GM18517 (cell line): ENCODE data around the gene CACNA1H.

ENCODE experiments used
- ATAC-seq: cut with Tn5 transposase; IDR thresholded peaks from one replicate; pipeline ENCODE4 v1.9.1; 2021; ENCODE audit warnings: mild to moderate bottlenecking, moderate library complexity; ENCODE audit not compliant: unreplicated experiment

CACNA1H gene

DNA sequence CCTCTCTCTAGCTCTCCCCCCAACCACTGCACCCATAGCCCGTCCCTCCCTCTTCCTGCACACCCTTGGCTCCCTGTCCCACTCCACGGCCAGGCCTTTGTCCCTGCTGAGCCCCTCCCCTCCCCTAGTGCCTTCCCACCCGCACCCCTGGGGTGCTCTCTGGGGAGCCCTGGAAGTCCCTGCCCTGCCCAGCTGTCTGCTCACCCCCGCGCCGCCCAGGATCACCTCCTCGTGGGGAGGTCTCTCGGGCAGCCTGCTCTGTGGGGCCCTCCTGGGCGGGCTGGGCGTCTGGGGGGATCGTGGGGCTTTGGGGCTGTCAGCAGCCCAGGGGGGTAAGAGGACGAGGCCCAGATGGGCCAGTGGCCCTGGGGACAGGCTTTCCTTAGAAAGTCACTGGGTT is 18.1 kb downstream of the CACNA1H start:
- no peak for ATAC-seq

GRCh38 chr16:1171854-1172428 is 19.0 kb downstream of the CACNA1H start:
- no peak for ATAC-seq

DNA sequence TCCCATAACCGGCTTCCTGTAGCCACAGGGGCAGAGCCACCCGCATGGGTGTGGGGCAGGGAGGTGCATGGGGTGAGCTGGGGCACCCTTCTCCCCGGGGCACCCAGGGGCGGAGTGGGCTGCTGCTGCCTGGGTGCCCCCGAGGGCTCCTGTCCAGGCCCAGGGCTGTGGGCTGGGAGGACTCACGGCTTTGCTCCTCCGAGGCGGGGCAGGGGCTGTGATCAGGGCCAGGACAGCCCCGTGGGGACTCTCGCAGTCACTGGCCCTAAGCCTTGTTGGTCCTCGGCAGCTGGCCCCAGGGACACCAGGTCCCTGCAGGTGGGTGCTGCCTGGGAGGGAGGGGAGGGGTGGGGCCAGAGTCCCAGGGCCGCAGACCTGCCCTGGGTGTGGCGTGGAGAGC is 19.7 kb downstream of the CACNA1H start:
- ATAC-seq, result no peak

DNA sequence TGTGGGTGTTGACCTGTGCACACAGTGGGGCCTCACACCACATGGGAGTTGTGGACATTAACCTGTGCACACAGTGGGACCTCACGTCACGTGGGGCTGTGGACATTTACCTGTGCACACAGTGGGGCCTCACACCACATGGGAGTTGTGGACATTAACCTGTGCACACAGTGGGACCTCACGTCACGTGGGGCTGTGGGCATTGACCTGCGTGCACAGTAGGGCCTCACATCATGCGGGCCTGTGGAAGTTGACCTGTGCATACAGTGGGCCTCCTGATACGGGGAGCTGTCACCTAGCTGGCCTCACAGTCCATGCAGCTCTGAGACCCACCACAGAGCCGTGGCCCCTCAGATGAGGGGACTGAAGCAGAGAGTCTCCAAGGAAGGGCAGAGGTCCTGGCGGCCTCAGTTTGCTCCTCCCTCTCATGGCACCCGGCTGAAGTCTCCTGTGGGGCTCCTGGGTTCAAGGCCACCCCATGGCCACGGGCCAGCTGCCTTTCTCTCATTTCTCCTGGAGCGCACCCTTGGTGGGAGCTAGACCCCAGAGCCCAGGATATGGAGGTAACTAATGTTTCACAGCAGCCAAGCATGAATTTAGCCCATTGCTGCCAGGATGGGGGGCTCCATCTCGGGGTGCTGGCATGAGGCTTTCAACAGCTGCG is 21.0 kb downstream of the CACNA1H start:
- ATAC-seq, result no peak

GRCh38 chr16:1174477-1175357 is 21.8 kb downstream of the CACNA1H start:
- no peak for ATAC-seq

GRCh38 chr16:1175566-1176279 is 22.8 kb downstream of the CACNA1H start:
- ATAC-seq, result no peak

- ATAC-seq, result no peak
These were observed 23.5 kb downstream of the CACNA1H start for GRCh38 chr16:1176280-1176897.

GRCh38 chr16:1177053-1177452 is 24.1 kb downstream of the CACNA1H start:
- ATAC-seq, result no peak

DNA sequence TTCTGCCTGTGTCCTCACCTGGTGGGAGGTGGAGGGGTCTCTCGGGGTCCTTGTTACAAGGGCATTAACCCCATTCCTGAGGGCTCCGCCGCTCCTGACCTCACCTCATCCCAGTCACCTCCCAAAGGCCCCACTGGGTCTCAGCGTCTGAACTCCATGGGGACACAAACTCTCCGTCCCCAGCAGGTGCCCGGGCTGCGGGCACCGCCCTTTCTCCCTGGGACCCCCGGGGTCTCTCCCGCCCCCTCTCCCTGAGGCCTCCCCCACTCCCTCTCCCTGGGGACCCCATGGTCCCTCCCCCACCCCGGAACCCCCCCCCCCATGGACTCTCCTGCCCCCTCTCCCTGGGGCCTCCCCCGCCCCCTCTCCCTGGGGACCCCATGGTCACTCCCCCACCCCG is 24.8 kb downstream of the CACNA1H start:
- ATAC-seq, result no peak

DNA sequence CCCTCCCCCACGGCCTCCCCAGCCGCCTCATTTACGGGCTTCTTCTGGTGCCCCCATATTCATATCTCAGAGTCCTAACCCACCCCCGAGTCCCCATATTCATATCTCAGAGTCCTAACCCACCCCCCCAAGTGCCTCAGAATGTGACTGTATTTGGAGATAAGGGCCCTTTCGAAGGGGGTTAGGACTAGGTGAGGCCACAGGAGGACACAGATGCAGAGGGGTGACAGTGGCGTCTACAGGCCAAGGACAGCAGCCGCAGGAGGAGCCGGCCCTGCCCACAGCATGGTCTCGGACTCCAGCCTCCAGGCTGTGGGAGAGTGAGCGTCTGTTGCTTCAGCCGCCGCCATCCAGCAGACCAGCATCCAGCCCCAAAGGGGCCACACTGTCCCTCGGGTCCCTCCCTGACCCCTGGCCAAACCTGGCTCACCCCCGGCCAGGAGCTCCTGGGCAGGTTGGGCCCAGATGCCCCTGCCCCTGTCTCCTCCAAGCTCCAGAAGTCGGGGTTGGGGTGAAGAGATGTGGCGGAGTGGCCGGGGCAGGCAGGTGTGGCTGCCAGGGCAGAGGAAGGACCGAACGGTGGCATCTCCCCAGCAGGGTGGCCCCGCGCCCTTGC is 25.5 kb downstream of the CACNA1H start:
- ATAC-seq, result no peak

DNA sequence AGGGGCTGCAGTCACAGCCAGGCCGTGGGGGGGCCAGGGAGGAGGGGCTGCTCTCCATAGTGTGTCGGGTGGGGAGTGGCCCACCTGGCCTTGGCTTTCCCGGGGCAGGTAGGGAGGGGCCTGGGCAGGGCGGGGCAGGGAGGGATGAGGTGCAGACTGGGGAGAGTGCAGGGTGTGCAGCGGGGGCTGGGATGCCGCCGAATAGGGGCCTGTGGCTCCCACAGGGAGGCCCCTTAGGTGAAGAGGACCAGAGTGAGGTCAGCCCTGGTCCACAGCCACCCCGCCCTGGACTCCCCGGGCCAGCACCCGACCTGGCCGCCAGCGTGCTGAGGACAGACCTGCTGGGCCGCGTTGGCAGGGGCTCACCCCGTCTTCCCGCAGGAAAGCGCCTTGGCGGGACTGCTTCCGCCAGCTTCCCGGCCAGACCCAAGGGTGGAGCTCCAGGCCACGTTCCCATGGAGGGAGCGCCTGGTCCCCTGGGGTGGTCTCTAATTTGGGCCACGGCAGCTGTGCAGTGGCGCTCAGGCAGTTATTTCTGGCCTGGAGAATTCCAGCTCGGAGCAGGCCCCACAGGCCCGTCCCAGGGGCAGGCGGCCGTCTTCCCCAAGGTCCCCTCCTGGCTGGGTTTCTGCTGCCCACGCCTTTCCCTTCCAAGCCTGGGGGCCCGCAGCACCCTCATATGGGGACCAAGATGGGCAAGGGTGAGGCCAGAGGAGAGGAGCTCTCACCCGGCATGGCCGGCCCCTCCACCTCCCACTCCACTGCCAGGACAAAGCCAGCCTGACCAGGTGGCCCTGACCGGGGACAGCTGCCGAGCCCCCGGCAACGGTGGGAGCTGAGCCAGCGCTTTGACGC is 27.9 kb downstream of the CACNA1H start:
- no peak for ATAC-seq

DNA sequence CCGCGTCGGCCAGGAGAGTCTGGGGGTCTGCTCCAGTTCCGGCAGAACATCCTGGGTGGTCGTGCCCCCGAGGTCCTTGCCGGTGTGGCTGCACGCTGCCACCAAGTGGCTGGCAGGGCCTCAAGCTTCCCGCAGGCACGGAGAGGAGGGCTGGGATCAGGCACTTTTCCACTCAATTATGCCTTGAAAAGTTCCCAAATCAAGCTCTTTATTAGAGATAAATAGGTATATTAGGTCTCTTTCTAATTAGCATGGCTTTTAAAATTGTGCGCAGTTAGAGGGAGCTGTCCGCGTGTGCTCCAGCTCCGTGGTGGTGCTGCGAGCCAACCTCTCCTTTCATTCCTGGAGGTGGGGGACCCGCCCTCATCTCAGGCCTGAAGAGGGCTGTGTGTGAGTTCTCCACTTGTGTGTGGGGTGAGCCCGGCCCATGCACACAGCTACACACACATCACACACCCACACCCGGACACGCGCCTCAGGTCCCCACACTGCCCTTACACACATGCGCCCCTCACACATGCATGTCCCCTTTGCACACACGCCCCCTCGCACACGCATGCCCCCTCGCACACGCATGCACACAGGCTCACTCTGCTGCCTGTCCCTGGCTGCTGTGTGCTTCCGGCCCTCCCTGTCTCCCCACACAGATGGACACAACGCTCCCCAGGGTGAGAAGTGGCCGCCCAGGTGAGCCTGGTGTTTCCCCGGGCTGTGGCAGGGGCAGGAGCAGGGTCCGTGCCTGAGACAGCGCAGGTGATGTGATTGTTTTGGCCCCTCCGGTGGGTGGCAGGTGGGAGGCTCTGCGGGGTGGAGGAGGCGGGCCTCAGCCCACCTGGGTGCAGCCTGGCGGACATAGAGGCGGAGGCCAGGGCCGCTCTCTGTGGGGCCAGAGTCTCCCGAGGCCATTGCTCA is 28.8 kb downstream of the CACNA1H start:
- ATAC-seq, result no peak

DNA sequence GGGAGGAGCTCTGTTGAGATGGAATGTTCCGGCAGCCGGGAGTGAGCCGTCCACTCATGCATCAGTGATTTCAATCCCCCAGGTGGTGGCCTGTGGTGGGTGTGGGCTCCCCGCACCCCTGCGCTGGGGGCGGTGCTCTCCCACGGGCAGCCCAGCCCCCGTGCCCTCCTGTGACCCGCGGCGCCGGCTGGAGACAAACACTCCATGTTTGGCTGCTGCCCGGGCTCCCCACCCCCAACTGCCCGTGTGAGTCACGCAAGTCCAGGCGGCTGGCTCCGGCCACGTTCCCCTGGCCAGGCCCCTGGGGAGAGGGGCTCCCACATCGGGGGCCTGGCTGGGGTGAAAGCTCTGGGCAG is 29.4 kb downstream of the CACNA1H start:
- ATAC-seq, result no peak

DNA sequence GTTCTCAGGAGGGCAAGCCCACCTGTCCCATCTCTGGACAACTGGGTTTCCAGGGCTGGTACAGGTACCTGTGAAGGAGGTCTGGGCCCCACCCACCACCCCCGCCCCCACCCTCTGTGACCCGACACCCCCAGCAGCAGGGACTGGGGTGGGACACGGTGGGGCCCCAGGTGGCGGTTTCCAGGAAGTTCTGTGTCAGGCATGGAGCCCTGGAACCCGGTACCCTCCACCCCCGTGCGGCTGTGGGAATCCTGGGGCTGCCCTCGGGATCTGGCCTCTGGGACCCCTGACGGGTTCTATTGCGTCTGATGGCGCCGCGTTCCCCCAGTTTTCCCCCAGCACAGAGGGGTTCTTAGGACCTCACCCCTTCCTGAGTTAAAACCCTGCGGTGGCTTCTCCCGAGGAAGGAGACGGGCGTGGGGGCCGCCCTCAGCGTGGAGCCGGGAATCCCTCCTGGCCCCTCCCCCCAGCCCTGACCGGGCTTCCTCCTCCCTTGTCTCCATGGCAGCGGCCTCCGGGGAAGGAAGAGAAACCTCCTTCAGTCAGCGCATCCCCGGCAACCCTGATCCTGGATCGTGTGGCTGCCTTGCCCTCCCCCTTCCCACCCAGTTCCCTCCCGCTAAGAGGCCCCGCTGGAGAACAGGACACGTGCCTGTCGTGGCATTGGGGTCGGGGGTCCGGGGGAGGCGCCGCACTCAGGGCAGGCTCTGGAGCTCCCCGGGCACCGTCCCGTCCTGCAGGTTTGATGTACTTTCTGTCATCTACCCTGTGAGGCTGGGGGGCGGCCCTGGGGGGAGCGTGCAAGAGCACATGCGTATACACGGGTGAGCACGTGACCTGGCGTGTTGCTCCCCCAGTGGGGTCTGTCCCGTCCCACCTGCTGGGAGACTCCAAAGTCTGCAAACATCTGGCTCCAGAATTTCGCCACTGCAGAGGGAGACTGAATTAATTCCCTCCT is 30.3 kb downstream of the CACNA1H start:
- no peak for ATAC-seq

DNA sequence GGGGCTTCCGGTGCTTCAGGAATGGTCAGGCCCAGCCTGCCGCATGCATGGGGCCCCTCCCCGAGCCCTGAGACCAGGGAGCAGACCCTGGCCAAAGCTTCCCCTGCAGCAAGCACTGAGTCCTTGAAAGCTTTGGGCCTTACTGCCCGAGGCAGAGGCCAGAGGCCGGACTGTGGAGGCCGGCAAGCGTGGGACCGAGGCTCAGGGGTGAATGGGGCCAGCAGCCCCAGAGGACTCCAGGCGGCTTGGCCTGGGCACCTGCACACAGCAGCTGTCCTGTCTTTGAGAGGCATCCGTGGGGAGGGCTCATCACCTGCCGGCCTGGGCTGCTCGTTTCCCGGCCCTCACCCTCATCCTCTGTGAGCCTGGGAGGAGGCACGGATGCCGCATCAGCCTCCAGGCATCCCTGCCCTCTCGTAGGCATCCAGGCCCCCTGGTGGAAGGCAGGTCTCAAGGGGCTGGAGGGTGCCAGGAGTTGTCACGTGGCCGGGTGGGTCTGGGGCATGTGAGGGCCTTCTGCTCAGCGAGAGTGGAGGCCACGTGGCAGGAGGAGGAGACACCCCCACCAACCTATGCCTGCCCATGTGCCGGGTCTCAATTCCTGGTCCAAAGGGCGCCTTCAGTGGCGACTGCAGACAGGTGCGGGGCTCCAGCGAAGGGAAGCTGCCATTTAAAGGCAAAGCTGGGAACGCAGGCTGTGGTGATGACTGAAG is 31.4 kb downstream of the CACNA1H start:
- no peak for ATAC-seq

GRCh38 chr16:1184980-1185379 is 32.1 kb downstream of the CACNA1H start:
- ATAC-seq, result no peak
